ENCODE measurements around the gene UCP2. TPM values are rescaled to one million over a fixed set of nuclear protein-coding genes. Genes with fewer than 3 reads are reported as not detected.

The UCP2 gene
- total and polyA plus RNA-seq, 9 of the 15 experiments (the other 6 are each of a cell fraction or from before 2014, with no cell fraction given): 19.2 to 216 (median 87.9) TPM

DNA sequence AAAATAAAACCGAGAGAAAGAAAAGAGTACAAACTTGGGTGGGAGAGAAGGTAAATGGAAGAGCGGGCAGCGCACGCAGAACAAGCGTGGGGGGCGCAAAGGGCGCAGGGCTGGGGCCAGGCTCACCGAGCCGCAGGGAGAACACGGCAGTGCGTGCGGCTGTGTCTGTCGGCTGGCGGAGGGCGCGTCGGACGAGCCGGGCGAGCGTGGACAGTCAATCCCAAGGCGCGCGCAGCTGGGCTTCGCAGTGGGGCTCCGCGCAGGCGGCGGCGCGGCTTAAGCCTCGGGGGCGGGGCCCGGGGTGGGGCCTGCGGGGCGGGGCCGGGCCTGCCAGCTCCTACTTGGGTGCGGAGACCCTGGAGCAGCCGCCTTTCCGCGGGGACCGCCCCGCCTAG lies at the start of gene UCP2 (continued):
- no peak for TF ChIP-seq BHLHE40 (IDR thresholded peaks at IDR 0.05; ENCODE audit: low read length)
- peak; percentile 77 for TF ChIP-seq RBFOX2 (IDR thresholded peaks at IDR 0.05; ENCODE audit: low read depth, low read length)
- TF ChIP-seq, protein P1, sequence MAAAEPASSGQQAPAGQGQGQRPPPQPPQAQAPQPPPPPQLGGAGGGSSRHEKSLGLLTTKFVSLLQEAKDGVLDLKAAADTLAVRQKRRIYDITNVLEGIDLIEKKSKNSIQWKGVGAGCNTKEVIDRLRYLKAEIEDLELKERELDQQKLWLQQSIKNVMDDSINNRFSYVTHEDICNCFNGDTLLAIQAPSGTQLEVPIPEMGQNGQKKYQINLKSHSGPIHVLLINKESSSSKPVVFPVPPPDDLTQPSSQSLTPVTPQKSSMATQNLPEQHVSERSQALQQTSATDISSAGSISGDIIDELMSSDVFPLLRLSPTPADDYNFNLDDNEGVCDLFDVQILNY (CRISPR knock-in tag; IDR thresholded peaks at IDR 0.05): no peak
- TF ChIP-seq, protein P2, sequence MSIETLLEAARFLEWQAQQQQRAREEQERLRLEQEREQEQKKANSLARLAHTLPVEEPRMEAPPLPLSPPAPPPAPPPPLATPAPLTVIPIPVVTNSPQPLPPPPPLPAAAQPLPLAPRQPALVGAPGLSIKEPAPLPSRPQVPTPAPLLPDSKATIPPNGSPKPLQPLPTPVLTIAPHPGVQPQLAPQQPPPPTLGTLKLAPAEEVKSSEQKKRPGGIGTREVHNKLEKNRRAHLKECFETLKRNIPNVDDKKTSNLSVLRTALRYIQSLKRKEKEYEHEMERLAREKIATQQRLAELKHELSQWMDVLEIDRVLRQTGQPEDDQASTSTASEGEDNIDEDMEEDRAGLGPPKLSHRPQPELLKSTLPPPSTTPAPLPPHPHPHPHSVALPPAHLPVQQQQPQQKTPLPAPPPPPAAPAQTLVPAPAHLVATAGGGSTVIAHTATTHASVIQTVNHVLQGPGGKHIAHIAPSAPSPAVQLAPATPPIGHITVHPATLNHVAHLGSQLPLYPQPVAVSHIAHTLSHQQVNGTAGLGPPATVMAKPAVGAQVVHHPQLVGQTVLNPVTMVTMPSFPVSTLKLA (conservative IDR thresholded peaks at IDR 0.05): no peak; a peak in 1 of 4 replicates
- no peak for TF ChIP-seq KAT2B (IDR thresholded peaks at IDR 0.05; ENCODE audit: low read depth, low read length)
- TF ChIP-seq ZZZ3 (IDR thresholded peaks at IDR 0.05): no peak
- TF ChIP-seq SMARCB1 (IDR thresholded peaks at IDR 0.05; ENCODE audit: insufficient read length, low read depth): no peak
- no peak for TF ChIP-seq ERF (CRISPR knock-in tag; IDR thresholded peaks at IDR 0.05)
- TF ChIP-seq POLR2B (IDR thresholded peaks at IDR 0.05; ENCODE audit: low read depth, partially characterized antibody): no peak
- no peak for TF ChIP-seq PTRF (tag; IDR thresholded peaks at IDR 0.05)
- TF ChIP-seq ZNF583 (CRISPR knock-in tag; IDR thresholded peaks at IDR 0.05): no peak
- no peak for TF ChIP-seq MEF2D (tag; conservative IDR thresholded peaks at IDR 0.05; ENCODE audit: low read depth)
- TF ChIP-seq, protein P3, sequence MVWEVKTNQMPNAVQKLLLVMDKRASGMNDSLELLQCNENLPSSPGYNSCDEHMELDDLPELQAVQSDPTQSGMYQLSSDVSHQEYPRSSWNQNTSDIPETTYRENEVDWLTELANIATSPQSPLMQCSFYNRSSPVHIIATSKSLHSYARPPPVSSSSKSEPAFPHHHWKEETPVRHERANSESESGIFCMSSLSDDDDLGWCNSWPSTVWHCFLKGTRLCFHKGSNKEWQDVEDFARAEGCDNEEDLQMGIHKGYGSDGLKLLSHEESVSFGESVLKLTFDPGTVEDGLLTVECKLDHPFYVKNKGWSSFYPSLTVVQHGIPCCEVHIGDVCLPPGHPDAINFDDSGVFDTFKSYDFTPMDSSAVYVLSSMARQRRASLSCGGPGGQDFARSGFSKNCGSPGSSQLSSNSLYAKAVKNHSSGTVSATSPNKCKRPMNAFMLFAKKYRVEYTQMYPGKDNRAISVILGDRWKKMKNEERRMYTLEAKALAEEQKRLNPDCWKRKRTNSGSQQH (CRISPR knock-in tag; IDR thresholded peaks at IDR 0.05): peak; percentile 50; the same call in 1 of the 2 replicates
- TF ChIP-seq, protein P4, sequence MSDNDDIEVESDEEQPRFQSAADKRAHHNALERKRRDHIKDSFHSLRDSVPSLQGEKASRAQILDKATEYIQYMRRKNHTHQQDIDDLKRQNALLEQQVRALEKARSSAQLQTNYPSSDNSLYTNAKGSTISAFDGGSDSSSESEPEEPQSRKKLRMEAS (CRISPR knock-in tag; IDR thresholded peaks at IDR 0.05): no peak
- TF ChIP-seq TEAD4 (IDR thresholded peaks at IDR 0.05; ENCODE audit: low read length): no peak
- TF ChIP-seq TEAD4 (CRISPR knock-in tag; IDR thresholded peaks at IDR 0.05; ENCODE audit: borderline replicate concordance): no peak
- no peak for TF ChIP-seq ETS2 (tag; IDR thresholded peaks at IDR 0.05; ENCODE audit: borderline replicate concordance, poor library complexity, severe bottlenecking)
- TF ChIP-seq HNRNPUL1 (IDR thresholded peaks at IDR 0.05; ENCODE audit: low read length): no peak
- TF ChIP-seq ETV1 (tag; conservative IDR thresholded peaks at IDR 0.05; ENCODE audit: low read depth): no peak
- no peak for TF ChIP-seq ETV5 (CRISPR knock-in tag; IDR thresholded peaks at IDR 0.05; ENCODE audit: low read depth)
- no peak for TF ChIP-seq HCFC1 (IDR thresholded peaks at IDR 0.05; ENCODE audit: low read depth, low read length)
- TF ChIP-seq GATAD2B (IDR thresholded peaks at IDR 0.05; ENCODE audit: borderline replicate concordance): no peak
- TF ChIP-seq ZNF57 (CRISPR knock-in tag; IDR thresholded peaks at IDR 0.05): no peak
- TF ChIP-seq TEAD2 (tag; IDR thresholded peaks at IDR 0.05): no peak

All from K562 (cell line).